Lower leg skin (tissue), 3 donors: Measurements from ENCODE around the gene ENO4.

Source experiments
- POLR2A ChIP-seq, 2 donors: fragments of 450-650 bp; IDR thresholded peaks; one replicate each; pipeline ENCODE4 v1.6.1; 2016 to 2017; ENCODE audit warnings: antibody characterized with exemption in 2 of 2, mild to moderate bottlenecking in 1 of 2, moderate library complexity in 1 of 2
- TF ChIP-seq, protein P1 (sequence below), 3 donors: fragments of 450-650 bp; IDR thresholded peaks; one replicate each; pipeline ENCODE4 v1.5.1; 2016; ENCODE audit warnings: antibody characterized with exemption in 3 of 3, mild to moderate bottlenecking in 3 of 3, moderate library complexity in 2 of 3

- TF ChIP-seq, protein P1, sequence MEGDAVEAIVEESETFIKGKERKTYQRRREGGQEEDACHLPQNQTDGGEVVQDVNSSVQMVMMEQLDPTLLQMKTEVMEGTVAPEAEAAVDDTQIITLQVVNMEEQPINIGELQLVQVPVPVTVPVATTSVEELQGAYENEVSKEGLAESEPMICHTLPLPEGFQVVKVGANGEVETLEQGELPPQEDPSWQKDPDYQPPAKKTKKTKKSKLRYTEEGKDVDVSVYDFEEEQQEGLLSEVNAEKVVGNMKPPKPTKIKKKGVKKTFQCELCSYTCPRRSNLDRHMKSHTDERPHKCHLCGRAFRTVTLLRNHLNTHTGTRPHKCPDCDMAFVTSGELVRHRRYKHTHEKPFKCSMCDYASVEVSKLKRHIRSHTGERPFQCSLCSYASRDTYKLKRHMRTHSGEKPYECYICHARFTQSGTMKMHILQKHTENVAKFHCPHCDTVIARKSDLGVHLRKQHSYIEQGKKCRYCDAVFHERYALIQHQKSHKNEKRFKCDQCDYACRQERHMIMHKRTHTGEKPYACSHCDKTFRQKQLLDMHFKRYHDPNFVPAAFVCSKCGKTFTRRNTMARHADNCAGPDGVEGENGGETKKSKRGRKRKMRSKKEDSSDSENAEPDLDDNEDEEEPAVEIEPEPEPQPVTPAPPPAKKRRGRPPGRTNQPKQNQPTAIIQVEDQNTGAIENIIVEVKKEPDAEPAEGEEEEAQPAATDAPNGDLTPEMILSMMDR (IDR thresholded peaks at IDR 0.05) = no peak
- no peak for TF ChIP-seq POLR2A (IDR thresholded peaks at IDR 0.05)
These were observed 31.4 kb upstream of the ENO4 start for GRCh38 chr10:116817780-116818343.
